Stomach (tissue), 4 donors: ENCODE data around the gene NTN1.

ENCODE experiments used
- POLR2A ChIP-seq, 4 donors: fragments of 450-650 bp; IDR thresholded peaks; one replicate each; pipeline ENCODE4 v1.6.1; 2016; ENCODE audit warnings: antibody characterized with exemption in 4 of 4, control low read depth in 2 of 4, mild to moderate bottlenecking in 1 of 4, moderate library complexity in 1 of 4
- TF ChIP-seq, protein P1 (sequence below), 7 experiments: fragments of 450-650 bp in 4 of 7; fragments of 200-600 bp in 3 of 7; sonication (generic) in 3 of 7; IDR thresholded peaks; one replicate each; pipeline ENCODE4 v1.5.1; 2016 to 2019; ENCODE audit warnings: antibody characterized with exemption in 7 of 7, control low read depth in 2 of 7, mild to moderate bottlenecking in 1 of 7

DNA sequence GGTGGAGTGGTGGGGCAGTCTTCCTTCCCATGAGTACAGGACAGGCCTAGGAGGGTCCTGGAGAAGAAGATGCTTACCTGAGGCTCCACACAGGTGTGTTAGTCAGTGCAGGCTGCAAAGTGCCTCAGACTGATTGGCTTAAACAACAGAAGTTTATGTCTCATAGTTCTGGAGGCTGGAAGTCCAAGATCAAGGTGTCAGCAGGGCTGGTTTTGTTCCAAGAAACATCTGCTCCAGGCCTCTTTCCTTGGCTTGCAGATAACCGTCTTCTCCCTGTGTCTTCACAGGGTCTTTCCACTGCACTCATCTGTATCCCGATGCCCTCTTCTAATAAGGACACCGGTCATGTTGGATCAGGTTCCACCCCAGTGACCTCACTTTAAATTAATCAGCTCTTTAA, 153.0 kb downstream of the NTN1 start:
- TF ChIP-seq, protein P1, sequence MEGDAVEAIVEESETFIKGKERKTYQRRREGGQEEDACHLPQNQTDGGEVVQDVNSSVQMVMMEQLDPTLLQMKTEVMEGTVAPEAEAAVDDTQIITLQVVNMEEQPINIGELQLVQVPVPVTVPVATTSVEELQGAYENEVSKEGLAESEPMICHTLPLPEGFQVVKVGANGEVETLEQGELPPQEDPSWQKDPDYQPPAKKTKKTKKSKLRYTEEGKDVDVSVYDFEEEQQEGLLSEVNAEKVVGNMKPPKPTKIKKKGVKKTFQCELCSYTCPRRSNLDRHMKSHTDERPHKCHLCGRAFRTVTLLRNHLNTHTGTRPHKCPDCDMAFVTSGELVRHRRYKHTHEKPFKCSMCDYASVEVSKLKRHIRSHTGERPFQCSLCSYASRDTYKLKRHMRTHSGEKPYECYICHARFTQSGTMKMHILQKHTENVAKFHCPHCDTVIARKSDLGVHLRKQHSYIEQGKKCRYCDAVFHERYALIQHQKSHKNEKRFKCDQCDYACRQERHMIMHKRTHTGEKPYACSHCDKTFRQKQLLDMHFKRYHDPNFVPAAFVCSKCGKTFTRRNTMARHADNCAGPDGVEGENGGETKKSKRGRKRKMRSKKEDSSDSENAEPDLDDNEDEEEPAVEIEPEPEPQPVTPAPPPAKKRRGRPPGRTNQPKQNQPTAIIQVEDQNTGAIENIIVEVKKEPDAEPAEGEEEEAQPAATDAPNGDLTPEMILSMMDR (IDR thresholded peaks at IDR 0.05): no peak
- TF ChIP-seq POLR2A (IDR thresholded peaks at IDR 0.05): no peak
